ENCODE measurements around the gene VEGFA. TPM values are rescaled to one million over a fixed set of nuclear protein-coding genes. Genes with fewer than 3 reads are reported as not detected.

Gene VEGFA
- 160 and 284 TPM in 2 replicates for total RNA-seq

GRCh38 chr6:43769526-43770371 is at the start of gene VEGFA:
Gene VEGFA, plus strand, starts transcription at chr6:43770211.

Other genes starting within 250 kb of the VEGFA start
- gene XPO5, start 194.2 kb upstream of the VEGFA start, total RNA-seq, result 15.6 and 19.1 TPM in 2 replicates
- gene POLH, start 194.0 kb upstream of the VEGFA start, total RNA-seq, result 16.4 and 21.5 TPM in 2 replicates
- 49.7 and 65.1 TPM in 2 replicates for gene GTPBP2, start 140.9 kb upstream of the VEGFA start, total RNA-seq
- gene MAD2L1BP, start 134.4 kb upstream of the VEGFA start, total RNA-seq, result 15.8 and 17.9 TPM in 2 replicates
- gene RSPH9, start 125.2 kb upstream of the VEGFA start, total RNA-seq, result 0.85 and 1.0 TPM in 2 replicates
- 35.8 and 46.6 TPM in 2 replicates for gene MRPS18A, start 82.4 kb upstream of the VEGFA start, total RNA-seq

All from smooth muscle cell of bladder (primary cell).